SHP77 treated with DMSO at 0.1 percent for 48 hours (cell line): ENCODE results near the gene FYTTD1.
"Not testable (repeated sequence)": the region's sequence is repeated elsewhere in the genome, so short reads cannot be mapped to it uniquely, and the experiment has no call there.

Source experiments
- DNase-seq: peaks from one replicate; lab custom pipeline; 2025; lab: John Stamatoyannopoulos, UW

Gene FYTTD1

GRCh38 chr3:197749601-197750395, at the start of gene FYTTD1:
TSS of gene FYTTD1 (plus strand) at chr3:197749883. CDS start at chr3:197749972, 89 bp downstream.
- DNase-seq = peak; percentile 45

- no peak for DNase-seq
Observed at GRCh38 chr3:197700095-197700494, 49.6 kb upstream of the FYTTD1 start.

GRCh38 chr3:197701841-197702240, 47.8 kb upstream of the FYTTD1 start:
- DNase-seq = no peak

- DNase-seq = no peak
Observed at GRCh38 chr3:197706658-197707057, 43.0 kb upstream of the FYTTD1 start.

- no peak for DNase-seq
Observed at GRCh38 chr3:197709135-197709534, 40.5 kb upstream of the FYTTD1 start.

- DNase-seq = not testable (repeated sequence)
Observed at GRCh38 chr3:197710965-197711364, 38.7 kb upstream of the FYTTD1 start.

- peak; percentile 44 for DNase-seq
Observed at GRCh38 chr3:197711973-197712707, 37.5 kb upstream of the FYTTD1 start.

GRCh38 chr3:197713477-197713822, 36.2 kb upstream of the FYTTD1 start:
- DNase-seq = no peak

GRCh38 chr3:197714251-197714650, 35.4 kb upstream of the FYTTD1 start:
- no peak for DNase-seq

- no peak for DNase-seq
Observed at GRCh38 chr3:197718891-197719290, 30.8 kb upstream of the FYTTD1 start.

GRCh38 chr3:197720694-197721093, 29.0 kb upstream of the FYTTD1 start:
- no peak for DNase-seq

- no peak for DNase-seq
Observed at GRCh38 chr3:197722734-197723133, 26.9 kb upstream of the FYTTD1 start.

GRCh38 chr3:197727878-197728277, 21.8 kb upstream of the FYTTD1 start:
- DNase-seq = not testable (repeated sequence)

GRCh38 chr3:197728487-197728886, 21.2 kb upstream of the FYTTD1 start:
- DNase-seq = no peak

GRCh38 chr3:197730200-197730599, 19.5 kb upstream of the FYTTD1 start:
- no peak for DNase-seq

- DNase-seq = not testable (repeated sequence)
Observed at GRCh38 chr3:197730770-197731169, 18.9 kb upstream of the FYTTD1 start.

GRCh38 chr3:197731483-197731882, 18.2 kb upstream of the FYTTD1 start:
- not testable (repeated sequence) for DNase-seq

- no peak for DNase-seq
Observed at GRCh38 chr3:197733042-197733441, 16.6 kb upstream of the FYTTD1 start.

GRCh38 chr3:197734667-197735318, 14.9 kb upstream of the FYTTD1 start:
- no peak for DNase-seq

- no peak for DNase-seq
Observed at GRCh38 chr3:197736010-197736490, 13.6 kb upstream of the FYTTD1 start.

GRCh38 chr3:197736491-197737318, 13.0 kb upstream of the FYTTD1 start, which contains the start of gene RUBCN:
TSS of gene RUBCN (minus strand) at chr3:197736904. CDS start at chr3:197736719, 185 bp downstream.
- DNase-seq = peak; percentile 47

GRCh38 chr3:197737319-197737649, 12.4 kb upstream of the FYTTD1 start:
- DNase-seq = no peak
